ENCODE data around the gene S1PR3.
A peak's percentile ranks its signal among the peaks of the same experiment; 100 is the strongest.
"Not testable (repeated sequence)": the region's sequence is repeated elsewhere in the genome, so short reads cannot be mapped to it uniquely, and the experiment has no call there.

The S1PR3 gene

GRCh38 chr9:88991066-88992034 is at the start of gene S1PR3:
TSS of gene S1PR3 (plus strand) at chr9:88991468. CDS start at chr9:89001201, 9,733 bp downstream.
- no peak within 1 kb of the TSS for H3K27ac Mint-ChIP-seq
- peaks cover 29% of the 10 kb centered on the region for H3K4me1 Mint-ChIP-seq (ENCODE audit: low read depth)
- H3K27me3 Mint-ChIP-seq: peaks cover 79% of the 10 kb centered on the region
- H3K9me3 Mint-ChIP-seq: no peaks in the 10 kb centered on the region
- H3K36me3 Mint-ChIP-seq (ENCODE audit: low read depth): no peaks in the 10 kb centered on the region
- peak; percentile 67 for DNase-seq
- peak within 1 kb of the TSS; percentile 56 for H3K4me3 Mint-ChIP-seq

- H3K9me3 Mint-ChIP-seq: not testable (repeated sequence)
Measured at GRCh38 chr9:88941586-88941985, 49.7 kb upstream of the S1PR3 start.

GRCh38 chr9:88942411-88942810 is 48.9 kb upstream of the S1PR3 start:
- Mint-ChIP-seq H3K4me1 (ENCODE audit: low read depth) (no peaks in the 10 kb centered on the region), H3K36me3 (ENCODE audit: low read depth) (no peaks in the 10 kb centered on the region), H3K4me3 (no peak overlapping the region), H3K27ac (no peak overlapping the region), H3K9me3 (no peaks in the 10 kb centered on the region), H3K27me3 (peaks cover 14% of the 10 kb centered on the region)
- no peak for DNase-seq

More at GRCh38 chr9:88941586-88941985, 49.7 kb upstream of the S1PR3 start:
- H3K27me3 Mint-ChIP-seq: peaks cover 15% of the 10 kb centered on the region
- DNase-seq; H3K4me1 Mint-ChIP-seq (ENCODE audit: low read depth); H3K36me3 Mint-ChIP-seq (ENCODE audit: low read depth); H3K4me3 Mint-ChIP-seq; H3K27ac Mint-ChIP-seq: not testable (repeated sequence)

- H3K9me3 Mint-ChIP-seq: no peaks in the 10 kb centered on the region
- H3K27ac Mint-ChIP-seq: no peak overlapping the region
- H3K4me1 Mint-ChIP-seq (ENCODE audit: low read depth): peaks cover 6% of the 10 kb centered on the region
- DNase-seq: no peak
- H3K36me3 Mint-ChIP-seq (ENCODE audit: low read depth): no peaks in the 10 kb centered on the region
- H3K27me3 Mint-ChIP-seq: peaks cover 27% of the 10 kb centered on the region
- H3K4me3 Mint-ChIP-seq: no peak overlapping the region
Measured at GRCh38 chr9:88945636-88946333, 45.5 kb upstream of the S1PR3 start.

- Mint-ChIP-seq H3K4me3 (no peak overlapping the region), H3K4me1 (ENCODE audit: low read depth) (peaks cover 6% of the 10 kb centered on the region), H3K9me3 (no peaks in the 10 kb centered on the region), H3K27ac (no peak overlapping the region), H3K27me3 (peaks cover 42% of the 10 kb centered on the region), H3K36me3 (ENCODE audit: low read depth) (no peaks in the 10 kb centered on the region)
- no peak for DNase-seq
Measured at GRCh38 chr9:88947581-88948573, 43.4 kb upstream of the S1PR3 start.

- Mint-ChIP-seq H3K36me3 (ENCODE audit: low read depth) (no peaks in the 10 kb centered on the region), H3K27ac (no peak overlapping the region), H3K4me3 (no peak overlapping the region), H3K9me3 (no peaks in the 10 kb centered on the region), H3K4me1 (ENCODE audit: low read depth) (peaks cover 14% of the 10 kb centered on the region), H3K27me3 (peaks cover 55% of the 10 kb centered on the region)
- no peak for DNase-seq
Measured at GRCh38 chr9:88949425-88949824, 41.8 kb upstream of the S1PR3 start.

- no peak overlapping the region for H3K4me3 Mint-ChIP-seq
- DNase-seq: no peak
- no peaks in the 10 kb centered on the region for H3K36me3 Mint-ChIP-seq (ENCODE audit: low read depth)
- peaks cover 14% of the 10 kb centered on the region for H3K4me1 Mint-ChIP-seq (ENCODE audit: low read depth)
- no peaks in the 10 kb centered on the region for H3K9me3 Mint-ChIP-seq
- peaks cover 55% of the 10 kb centered on the region for H3K27me3 Mint-ChIP-seq
- no peak overlapping the region for H3K27ac Mint-ChIP-seq
Measured at GRCh38 chr9:88949961-88950340, 41.3 kb upstream of the S1PR3 start.

- peaks cover 59% of the 10 kb centered on the region for H3K27me3 Mint-ChIP-seq
- DNase-seq: no peak
- H3K4me3 Mint-ChIP-seq: no peak overlapping the region
- no peaks in the 10 kb centered on the region for H3K36me3 Mint-ChIP-seq (ENCODE audit: low read depth)
- no peak overlapping the region for H3K27ac Mint-ChIP-seq
- H3K9me3 Mint-ChIP-seq: no peaks in the 10 kb centered on the region
- peaks cover 14% of the 10 kb centered on the region for H3K4me1 Mint-ChIP-seq (ENCODE audit: low read depth)
Measured at GRCh38 chr9:88950341-88951154, 40.7 kb upstream of the S1PR3 start.

GRCh38 chr9:88951155-88951542 is 40.1 kb upstream of the S1PR3 start:
- peaks cover 63% of the 10 kb centered on the region for H3K27me3 Mint-ChIP-seq
- H3K4me1 Mint-ChIP-seq (ENCODE audit: low read depth): peaks cover 14% of the 10 kb centered on the region
- H3K36me3 Mint-ChIP-seq (ENCODE audit: low read depth): no peaks in the 10 kb centered on the region
- no peak overlapping the region for H3K4me3 Mint-ChIP-seq
- no peak for DNase-seq
- no peaks in the 10 kb centered on the region for H3K9me3 Mint-ChIP-seq
- no peak overlapping the region for H3K27ac Mint-ChIP-seq

GRCh38 chr9:88952086-88952615 is 39.1 kb upstream of the S1PR3 start:
- H3K27me3 Mint-ChIP-seq: peaks cover 66% of the 10 kb centered on the region
- H3K36me3 Mint-ChIP-seq (ENCODE audit: low read depth): no peaks in the 10 kb centered on the region
- H3K9me3 Mint-ChIP-seq: no peaks in the 10 kb centered on the region
- DNase-seq: no peak
- H3K4me3 Mint-ChIP-seq: no peak overlapping the region
- H3K4me1 Mint-ChIP-seq (ENCODE audit: low read depth): peaks cover 14% of the 10 kb centered on the region
- H3K27ac Mint-ChIP-seq: no peak overlapping the region

GRCh38 chr9:88952976-88953375 is 38.3 kb upstream of the S1PR3 start:
- Mint-ChIP-seq H3K4me3 (no peak overlapping the region), H3K36me3 (ENCODE audit: low read depth) (no peaks in the 10 kb centered on the region), H3K27ac (no peak overlapping the region), H3K27me3 (peaks cover 72% of the 10 kb centered on the region), H3K9me3 (no peaks in the 10 kb centered on the region), H3K4me1 (ENCODE audit: low read depth) (peaks cover 14% of the 10 kb centered on the region)
- no peak for DNase-seq

GRCh38 chr9:88953381-88954029 is 37.8 kb upstream of the S1PR3 start:
- Mint-ChIP-seq H3K9me3 (no peaks in the 10 kb centered on the region), H3K4me3 (no peak overlapping the region), H3K27me3 (peaks cover 69% of the 10 kb centered on the region)

GRCh38 chr9:88954066-88954465 is 37.2 kb upstream of the S1PR3 start:
- DNase-seq: no peak
- H3K27ac Mint-ChIP-seq: no peak overlapping the region
- no peak overlapping the region for H3K4me3 Mint-ChIP-seq
- peaks cover 69% of the 10 kb centered on the region for H3K27me3 Mint-ChIP-seq
- no peaks in the 10 kb centered on the region for H3K9me3 Mint-ChIP-seq
- H3K36me3 Mint-ChIP-seq (ENCODE audit: low read depth): no peaks in the 10 kb centered on the region
- H3K4me1 Mint-ChIP-seq (ENCODE audit: low read depth): peaks cover 14% of the 10 kb centered on the region

More at GRCh38 chr9:88953381-88954029, 37.8 kb upstream of the S1PR3 start:
- Mint-ChIP-seq H3K36me3 (ENCODE audit: low read depth) (no peaks in the 10 kb centered on the region), H3K27ac (no peak overlapping the region), H3K4me1 (ENCODE audit: low read depth) (peaks cover 14% of the 10 kb centered on the region)
- DNase-seq: no peak
